PC-3 (cell line): ENCODE results near the gene WDR1. TPM values are rescaled to one million over a fixed set of nuclear protein-coding genes. Genes with fewer than 3 reads are reported as not detected.

ENCODE experiments used
- ATAC-seq: fragments of 200-7000 bp; cut with Tn5 transposase; 2 replicates; pipeline ENCODE4 v1.9.1; 2020; ENCODE audit warnings: mild to moderate bottlenecking, moderate library complexity
- BruUV-seq: library from RNA; stranded (reverse); fragments of 400-500 nt; replicated peaks from 2 replicates; lab custom pipeline; 2021; lab: Mats Ljungman, UMichigan
- CTCF ChIA-PET: fragments of 300-600 bp; sonication (Branson Sonifier 250); formaldehyde crosslinking; loops from one replicate; lab custom pipeline; 2022; ENCODE audit warnings: antibody characterized with exemption; lab: Charles Lee
- POLR2A ChIA-PET: fragments of 300-600 bp; sonication (Branson Sonifier 250); formaldehyde crosslinking; loops from one replicate; lab custom pipeline; 2022; ENCODE audit warnings: antibody characterized with exemption; ENCODE audit not compliant: unreplicated experiment; lab: Charles Lee
- DNase-seq: peaks from one replicate; pipeline ENCODE4 v3.0.0-alpha.2; 2015
- H2AFZ ChIP-seq: fragments of 300-600 bp; sonication (generic); 2 replicates; pipeline ENCODE4 v1.6.0; 2016; ENCODE audit warnings: antibody characterized with exemption, low read length
- H3F3A ChIP-seq: fragments of 300-600 bp; sonication (generic); one replicate; pipeline ENCODE4 v1.6.0; 2017; ENCODE audit warnings: antibody characterized with exemption, low read length, control low read depth, mild to moderate bottlenecking; ENCODE audit not compliant: unreplicated experiment
- H3K27ac ChIP-seq: fragments of 300-600 bp; sonication (generic); 2 replicates; pipeline ENCODE4 v1.5.1; 2016; ENCODE audit warnings: mild to moderate bottlenecking, low read length
- H3K27me3 ChIP-seq: fragments of 300-600 bp; sonication (generic); 2 replicates; pipeline ENCODE4 v1.6.1; 2016; ENCODE audit warnings: low read length, mixed read lengths
- H3K36me3 ChIP-seq: fragments of 300-600 bp; sonication (generic); 2 replicates; pipeline ENCODE4 v1.6.1; 2016; ENCODE audit warnings: low read depth, mixed run types, low read length, mixed read lengths
- H3K4me1 ChIP-seq: fragments of 300-600 bp; sonication (generic); 2 replicates; pipeline ENCODE4 v1.5.1; 2016; ENCODE audit warnings: low read length; ENCODE audit not compliant: insufficient read depth
- H3K4me2 ChIP-seq: fragments of 300-600 bp; sonication (generic); 2 replicates; pipeline ENCODE4 v1.6.0; 2016; ENCODE audit warnings: low read length
- H3K4me3 ChIP-seq: fragments of 300-600 bp; sonication (generic); 2 replicates; pipeline ENCODE4 v1.5.1; 2016; ENCODE audit warnings: mild to moderate bottlenecking, low read length, mixed read lengths
- H3K79me2 ChIP-seq: fragments of 300-600 bp; sonication (generic); 2 replicates; pipeline ENCODE4 v1.6.1; 2017; ENCODE audit warnings: low read length, mixed read lengths
- H3K9ac ChIP-seq: fragments of 300-600 bp; sonication (generic); 2 replicates; pipeline ENCODE4 v1.6.0; 2016; ENCODE audit warnings: mild to moderate bottlenecking, low read length
- H3K9me2 ChIP-seq: fragments of 300-600 bp; sonication (generic); replicated peaks from 2 replicates; pipeline ENCODE4 v1.6.1; 2016; ENCODE audit warnings: mixed run types, low read length, mixed read lengths
- H3K9me3 ChIP-seq: fragments of 300-600 bp; sonication (generic); 2 replicates; pipeline ENCODE4 v1.6.1; 2016; ENCODE audit warnings: low read length, mixed read lengths
- H4K20me1 ChIP-seq: fragments of 300-600 bp; sonication (generic); 2 replicates; pipeline ENCODE4 v1.6.1; 2016; ENCODE audit warnings: low read length, mixed read lengths
- CTCF ChIP-seq: fragments of 300-600 bp; sonication (generic); conservative IDR thresholded peaks from 2 replicates; pipeline ENCODE4 v1.5.1; 2017; ENCODE audit warnings: antibody characterized with exemption, low read depth, mild to moderate bottlenecking, low read length
- EZH2 ChIP-seq: fragments of 300-600 bp; sonication (generic); IDR thresholded peaks from one replicate; pipeline ENCODE4 v1.6.1; 2017; ENCODE audit warnings: antibody characterized with exemption, mild to moderate bottlenecking, low read length; ENCODE audit not compliant: unreplicated experiment
- EZH2phosphoT487 ChIP-seq: fragments of 300-600 bp; sonication (generic); IDR thresholded peaks from 2 replicates; pipeline ENCODE4 v1.6.1; 2018; ENCODE audit warnings: mild to moderate bottlenecking, antibody characterized with exemption, low read length, borderline replicate concordance
- intact Hi-C: fragments of 100-400 bp; cut with micrococcal nuclease; formaldehyde crosslinking; loops from 2 replicates; pipeline ENCODE4 v1.9.0; 2023
- total RNA-seq: library from RNA; depleted of rRNA; stranded (reverse); fragments of >200 nt; gene quantifications from 2 replicates; pipeline ENCODE4 v1.2.3, GENCODE V29; 2014

WDR1 gene
- total RNA-seq, 1 experiment from 2014 or later: 150 TPM

GRCh38 chr4:10140866-10141759 lies 24.5 kb upstream of the WDR1 start:
- Histone ChIP-seq H3K27ac (no peak overlapping the region), H3K4me3 (no peak overlapping the region), H3K4me1 (no peaks in the 10 kb centered on the region), H3K27me3 (peaks cover 22% of the 10 kb centered on the region; the same call in 1 of the 2 replicates), H3K4me2 (no peak overlapping the region), H3K9me3 (no peaks in the 10 kb centered on the region), H3K79me2 (no peaks in the 10 kb centered on the region), H2AFZ (no peak overlapping the region), H3K9me2 (no peaks in the 10 kb centered on the region), H3K9ac (no peak overlapping the region), H3K36me3 (no peaks in the 10 kb centered on the region), H3F3A (no peaks in the 10 kb centered on the region), H4K20me1 (no peaks in the 10 kb centered on the region)
- no peak for TF ChIP-seq EZH2phosphoT487
- TF ChIP-seq CTCF: 0 out of 2 replicates have a peak, but pooled peaks have one; percentile 9
- TF ChIP-seq EZH2: no peak
- ATAC-seq (no peak), DNase-seq (no peak)
- CTCF ChIA-PET: no interaction called here
- intact Hi-C loops: no loop called here
- BruUV-seq: no TSS peak
- POLR2A ChIA-PET: no interaction called here

- no peaks in the 10 kb centered on the region for H3K36me3 ChIP-seq
- H3K4me1 ChIP-seq: no peaks in the 10 kb centered on the region
- ATAC-seq (no peak), DNase-seq (no peak)
- no peak overlapping the region for H2AFZ ChIP-seq
- no TSS peak for BruUV-seq
- H3F3A ChIP-seq: no peaks in the 10 kb centered on the region
- TF ChIP-seq EZH2: no peak
- TF ChIP-seq CTCF: no peak
- no peaks in the 10 kb centered on the region for H3K79me2 ChIP-seq
- no peak overlapping the region for H3K4me3 ChIP-seq
- no peak overlapping the region for H3K4me2 ChIP-seq
- POLR2A ChIA-PET: no interaction called here
- no peaks in the 10 kb centered on the region for H3K9me2 ChIP-seq
- CTCF ChIA-PET: no interaction called here
- intact Hi-C loops: no loop called here
- H3K27ac ChIP-seq: no peak overlapping the region
- H3K9ac ChIP-seq: no peak overlapping the region
- peaks cover 22% of the 10 kb centered on the region; the same call in 1 of the 2 replicates for H3K27me3 ChIP-seq
- no peaks in the 10 kb centered on the region for H4K20me1 ChIP-seq
- H3K9me3 ChIP-seq: no peaks in the 10 kb centered on the region
Observed at GRCh38 chr4:10139518-10139917, 22.9 kb upstream of the WDR1 start.

- Histone ChIP-seq H3K27me3 (0 out of 2 replicates have a peak, but pooled peaks cover 9% of the 10 kb centered on the region), H3K9ac (no peak overlapping the region), H3K9me3 (no peaks in the 10 kb centered on the region), H3K4me3 (no peak overlapping the region), H3K9me2 (no peaks in the 10 kb centered on the region), H3K36me3 (no peaks in the 10 kb centered on the region), H2AFZ (no peak overlapping the region), H3F3A (no peaks in the 10 kb centered on the region), H3K4me1 (no peaks in the 10 kb centered on the region), H4K20me1 (no peaks in the 10 kb centered on the region), H3K27ac (no peak overlapping the region), H3K79me2 (no peaks in the 10 kb centered on the region), H3K4me2 (no peak overlapping the region)
- ChIA-PET CTCF (no interaction called here), POLR2A (no interaction called here)
- TF ChIP-seq EZH2phosphoT487 (no peak), CTCF (no peak), EZH2 (no peak)
- ATAC-seq (no peak), DNase-seq (no peak)
- no TSS peak for BruUV-seq
- intact Hi-C loops: no loop called here
Observed at GRCh38 chr4:10135260-10135659, 18.7 kb upstream of the WDR1 start.
